Measurements from ENCODE around the gene BIRC2. TPM values are rescaled to one million over a fixed set of nuclear protein-coding genes. Genes with fewer than 3 reads are reported as not detected.

Gene BIRC2
- total and polyA plus RNA-seq, 4 donors, result 14.1 to 46.7 (median 29.5) TPM

- TF ChIP-seq EGR1 (IDR thresholded peaks at IDR 0.05; ENCODE audit: low read depth in 2 of 2) (no peak), GABPA (IDR thresholded peaks at IDR 0.05 in 1 of 2, conservative IDR thresholded peaks at IDR 0.05 in 1 of 2) (no peak), NR2F2 (IDR thresholded peaks at IDR 0.05) (no peak), REST (IDR thresholded peaks at IDR 0.05) (no peak), SP1 (IDR thresholded peaks at IDR 0.05) (no peak), HNF4A (conservative IDR thresholded peaks at IDR 0.05) (no peak), ATF3 (IDR thresholded peaks at IDR 0.05) (no peak), CTCF (IDR thresholded peaks at IDR 0.05; ENCODE audit: low read depth, low read length, missing input control) (no peak), ZBTB33 (IDR thresholded peaks at IDR 0.05) (no peak), RXRA (IDR thresholded peaks at IDR 0.05) (no peak), JUND (IDR thresholded peaks at IDR 0.05) (no peak), HNF4G (IDR thresholded peaks at IDR 0.05) (no peak), RAD21 (IDR thresholded peaks at IDR 0.05) (no peak), YY1 (IDR thresholded peaks at IDR 0.05) (no peak), FOXA2 (IDR thresholded peaks at IDR 0.05) (no peak), TAF1 (conservative IDR thresholded peaks at IDR 0.05) (no peak), MAX (IDR thresholded peaks at IDR 0.05) (no peak), FOXA1 (IDR thresholded peaks at IDR 0.05) (no peak)
- 97% methylated on average over 2 of the region's 2 CpGs for WGBS
- Histone ChIP-seq H3K4me3 (ENCODE audit: low read depth in 1 of 3, low read length in 3 of 3) (no peak overlapping the region), H3K4me1 (ENCODE audit: control insufficient read depth in 4 of 4, insufficient read depth in 4 of 4, low read length in 3 of 4) (peaks cover 0 to 10% (median 0%) of the 10 kb centered on the region in 4 donors), H3K27ac (ENCODE audit: low read depth in 1 of 2, low read length in 2 of 2) (no peak overlapping the region), H3K9ac (ENCODE audit: low read depth in 1 of 2, low read length in 2 of 2) (no peak overlapping the region), H3K9me3 (ENCODE audit: control insufficient read depth in 4 of 4, low read length in 3 of 4) (no peaks in the 10 kb centered on the region), H3K27me3 (ENCODE audit: control insufficient read depth in 4 of 4, insufficient read depth in 4 of 4, low read length in 3 of 4) (no peaks in the 10 kb centered on the region), H3K36me3 (ENCODE audit: control insufficient read depth in 4 of 4, insufficient read depth in 3 of 4, low read depth in 1 of 4, low read length in 3 of 4) (peaks cover 0 to 6% (median 2%) of the 10 kb centered on the region in 4 donors)
- DNase-seq (ENCODE audit: low spot score), result no peak
Observed at GRCh38 chr11:102414559-102414958, 67.5 kb downstream of the BIRC2 start.

Data from liver (tissue), 9 donors.